H9 (cell line): Measurements from ENCODE around the gene SGCD. TPM values are rescaled to one million over a fixed set of nuclear protein-coding genes. Genes with fewer than 3 reads are reported as not detected.

Experiments
- DNase-seq: peaks from one replicate; pipeline ENCODE4 v3.0.0-alpha.2; 2017
- H2AFZ ChIP-seq: one replicate; pipeline ENCODE4 v1.6.1; 2013; ENCODE audit warnings: mild to moderate bottlenecking, low read length, control low read depth, moderate library complexity
- H2AK5ac ChIP-seq: 2 replicates; pipeline ENCODE4 v1.6.1; 2013; ENCODE audit warnings: low read length, control low read depth, mixed read lengths; ENCODE audit not compliant: insufficient read length
- H2BK120ac ChIP-seq: one replicate; pipeline ENCODE4 v1.6.1; 2013; ENCODE audit warnings: low read depth, mild to moderate bottlenecking, low read length, control low read depth, inconsistent platforms; ENCODE audit not compliant: poor library complexity, severe bottlenecking
- H2BK12ac ChIP-seq: 2 replicates; pipeline ENCODE4 v1.6.1; 2013; ENCODE audit warnings: low read length, control low read depth, mixed read lengths, low read depth; ENCODE audit not compliant: insufficient read length
- H2BK15ac ChIP-seq: 2 replicates; pipeline ENCODE4 v1.6.1; 2013; ENCODE audit warnings: low read depth, low read length, control low read depth
- H2BK20ac ChIP-seq: one replicate; pipeline ENCODE4 v1.6.1; 2013; ENCODE audit warnings: low read depth, mild to moderate bottlenecking, low read length, control low read depth, inconsistent platforms; ENCODE audit not compliant: poor library complexity, severe bottlenecking
- H2BK5ac ChIP-seq: 2 replicates; pipeline ENCODE4 v1.6.1; 2013; ENCODE audit warnings: low read length, control low read depth, mixed read lengths; ENCODE audit not compliant: insufficient read length
- H3K14ac ChIP-seq: 2 replicates; pipeline ENCODE4 v1.6.1; 2013; ENCODE audit warnings: low read length, control low read depth; ENCODE audit not compliant: insufficient read depth
- H3K18ac ChIP-seq: 2 replicates; pipeline ENCODE4 v1.6.1; 2013; ENCODE audit warnings: low read depth, mild to moderate bottlenecking, mixed read lengths, low read length, control low read depth; ENCODE audit not compliant: insufficient read length
- H3K23ac ChIP-seq: 2 replicates; pipeline ENCODE4 v1.6.1; 2013; ENCODE audit warnings: low read length, control low read depth, mixed read lengths, low read depth; ENCODE audit not compliant: insufficient read length
- H3K23me2 ChIP-seq: 2 replicates; pipeline ENCODE4 v1.6.1; 2013; ENCODE audit warnings: low read depth, mild to moderate bottlenecking, mixed read lengths, low read length, control low read depth; ENCODE audit not compliant: insufficient read length, poor library complexity, severe bottlenecking
- H3K27ac ChIP-seq: 2 replicates; pipeline ENCODE4 v1.5.1; 2013; ENCODE audit warnings: low read length, control low read depth, mixed read lengths, low read depth; ENCODE audit not compliant: insufficient read length
- H3K27me3 ChIP-seq: 2 replicates; pipeline ENCODE4 v1.6.1; 2013; ENCODE audit warnings: low read length, control low read depth, inconsistent platforms; ENCODE audit not compliant: insufficient read depth
- H3K4ac ChIP-seq: 2 replicates; pipeline ENCODE4 v1.6.1; 2013; ENCODE audit warnings: low read depth, mild to moderate bottlenecking, control low read depth, inconsistent platforms, low read length, moderate library complexity
- H3K4me1 ChIP-seq: 2 replicates; pipeline ENCODE4 v1.6.1; 2013; ENCODE audit warnings: low read length, control low read depth, inconsistent platforms; ENCODE audit not compliant: insufficient read depth
- H3K4me2 ChIP-seq: 2 replicates; pipeline ENCODE4 v1.6.1; 2013; ENCODE audit warnings: low read length, control low read depth, mixed read lengths; ENCODE audit not compliant: insufficient read length, insufficient read depth
- H3K56ac ChIP-seq: 2 replicates; pipeline ENCODE4 v1.6.1; 2013; ENCODE audit warnings: low read depth, mild to moderate bottlenecking, mixed read lengths, low read length, control low read depth; ENCODE audit not compliant: insufficient read length
- H3K79me1 ChIP-seq: 2 replicates; pipeline ENCODE4 v1.6.1; 2013; ENCODE audit warnings: low read depth, mild to moderate bottlenecking, moderate library complexity, low read length, control low read depth, inconsistent platforms; ENCODE audit not compliant: insufficient read depth, poor library complexity, severe bottlenecking
- H3K79me2 ChIP-seq: 2 replicates; pipeline ENCODE4 v1.6.1; 2013; ENCODE audit warnings: low read length, control low read depth, inconsistent platforms; ENCODE audit not compliant: insufficient read depth
- H3K9ac ChIP-seq: 2 replicates; pipeline ENCODE4 v1.6.1; 2013; ENCODE audit warnings: low read length, control low read depth, mixed read lengths; ENCODE audit not compliant: insufficient read length; ENCODE audit errors: extremely low read depth
- H3K9me3 ChIP-seq: one replicate; pipeline ENCODE4 v1.6.1; 2013; ENCODE audit warnings: low read depth, low read length, inconsistent platforms; ENCODE audit not compliant: control insufficient read depth
- H3T11ph ChIP-seq: one replicate; pipeline ENCODE4 v1.6.1; 2013; ENCODE audit warnings: mild to moderate bottlenecking, low read length, control low read depth, inconsistent platforms
- H4K20me1 ChIP-seq: one replicate; pipeline ENCODE4 v1.6.1; 2013; ENCODE audit not compliant: control insufficient read depth, insufficient read length, insufficient read depth
- H4K5ac ChIP-seq: 2 replicates; pipeline ENCODE4 v1.6.1; 2013; ENCODE audit warnings: low read depth, mild to moderate bottlenecking, mixed read lengths, low read length, control low read depth; ENCODE audit not compliant: insufficient read length
- H4K8ac ChIP-seq: replicated peaks from 2 replicates; pipeline ENCODE4 v1.6.1; 2013; ENCODE audit warnings: low read length, control low read depth, mixed read lengths, low read depth; ENCODE audit not compliant: insufficient read length
- H4K91ac ChIP-seq: 2 replicates; pipeline ENCODE4 v1.6.1; 2013; ENCODE audit warnings: low read depth, mild to moderate bottlenecking, moderate library complexity, mixed read lengths, low read length, control low read depth; ENCODE audit not compliant: insufficient read length
- H3K27ac Mint-ChIP-seq, 3 experiments: 2 replicates in 2 of 3; 3 replicates in 1 of 3; pipeline ENCODE4 v1.8.0; 2020 to 2021; ENCODE audit warnings: mixed read lengths in 3 of 3, mild to moderate bottlenecking in 1 of 3, moderate library complexity in 1 of 3
- H3K27me3 Mint-ChIP-seq: 2 replicates; pipeline ENCODE4 v1.8.0; 2021; ENCODE audit warnings: low read depth, mild to moderate bottlenecking, moderate library complexity, mixed read lengths
- H3K36me3 Mint-ChIP-seq, 3 experiments: 2 replicates in 2 of 3; 3 replicates in 1 of 3; pipeline ENCODE4 v1.8.0; 2020 to 2021; ENCODE audit warnings: low read depth in 3 of 3, mixed read lengths in 3 of 3; ENCODE audit not compliant: insufficient read depth in 1 of 3
- H3K4me1 Mint-ChIP-seq, 2 experiments: 2 replicates each; pipeline ENCODE4 v1.8.0; 2020; ENCODE audit warnings: mixed read lengths in 2 of 2
- H3K4me3 Mint-ChIP-seq, 2 experiments: 2 replicates in 1 of 2; 3 replicates in 1 of 2; pipeline ENCODE4 v1.8.0; 2020 to 2021; ENCODE audit warnings: mild to moderate bottlenecking in 2 of 2, mixed read lengths in 2 of 2, moderate library complexity in 1 of 2
- H3K9me3 Mint-ChIP-seq, 2 experiments: 2 replicates in 1 of 2; 3 replicates in 1 of 2; pipeline ENCODE4 v1.8.0; 2020; ENCODE audit warnings: mild to moderate bottlenecking in 2 of 2, mixed read lengths in 2 of 2, moderate library complexity in 1 of 2
- CTCF ChIP-seq: fragments of 200-600 bp; sonication (generic); conservative IDR thresholded peaks from 3 replicates; pipeline ENCODE4 v1.8.0; 2021; ENCODE audit warnings: antibody characterized with exemption, mild to moderate bottlenecking
- total RNA-seq: library from RNA; stranded (reverse); gene quantifications from 2 replicates; pipeline ENCODE4 v1.2.1, GENCODE V29; 2021

SGCD gene
- total RNA-seq, 1 experiment from 2014 or later: 0.11 TPM

GRCh38 chr5:156460471-156460870, 133.5 kb downstream of the SGCD start:
- Histone ChIP-seq H3K14ac (no peak overlapping the region), H2BK5ac (no peak overlapping the region), H3K9me3 (no peaks in the 10 kb centered on the region), H3T11ph (no peak overlapping the region), H3K79me2 (no peaks in the 10 kb centered on the region), H4K8ac (no peak overlapping the region), H2BK120ac (no peak overlapping the region), H3K56ac (no peak overlapping the region), H3K23me2 (no peaks in the 10 kb centered on the region), H4K20me1 (no peaks in the 10 kb centered on the region), H2AFZ (no peak overlapping the region), H3K23ac (no peak overlapping the region), H3K27ac (no peak overlapping the region), H3K27me3 (no peaks in the 10 kb centered on the region), H3K9ac (no peak overlapping the region), H3K4ac (no peak overlapping the region), H4K91ac (no peak overlapping the region), H2BK15ac (no peak overlapping the region), H3K79me1 (no peaks in the 10 kb centered on the region), H2AK5ac (no peak overlapping the region), H3K4me1 (no peaks in the 10 kb centered on the region), H3K4me2 (no peak overlapping the region), H4K5ac (no peak overlapping the region), H2BK20ac (no peak overlapping the region), H2BK12ac (no peak overlapping the region), H3K18ac (no peak overlapping the region)
- no peak overlapping the region for H3K27ac Mint-ChIP-seq
- no peak overlapping the region for H3K4me3 Mint-ChIP-seq
- H3K4me1 Mint-ChIP-seq: peaks cover 8 to 9% of the 10 kb centered on the region in 2 experiments
- H3K9me3 Mint-ChIP-seq: no peaks in the 10 kb centered on the region
- H3K36me3 Mint-ChIP-seq: no peaks in the 10 kb centered on the region
- no peaks in the 10 kb centered on the region for H3K27me3 Mint-ChIP-seq
- no peak for TF ChIP-seq CTCF
- DNase-seq: no peak
